H1 (cell line): ENCODE data around the gene HTR6. TPM values are rescaled to one million over a fixed set of nuclear protein-coding genes. Genes with fewer than 3 reads are reported as not detected.

Experiments
- ATF2 ChIP-seq: IDR thresholded peaks from 2 replicates; pipeline ENCODE4 v1.6.1; 2012; ENCODE audit warnings: low read length, inconsistent platforms
- CREB1 ChIP-seq: IDR thresholded peaks from 2 replicates; pipeline ENCODE4 v1.6.1; 2012; ENCODE audit warnings: inconsistent platforms
- MAX ChIP-seq: IDR thresholded peaks from 2 replicates; pipeline ENCODE4 v1.6.1; 2012; ENCODE audit warnings: inconsistent platforms
- POU5F1 ChIP-seq: IDR thresholded peaks from 2 replicates; pipeline ENCODE4 v1.6.1; 2011; ENCODE audit warnings: low read depth, mild to moderate bottlenecking, low read length, moderate library complexity
- SRF ChIP-seq: IDR thresholded peaks from 2 replicates; pipeline ENCODE4 v1.6.1; 2011; ENCODE audit warnings: mild to moderate bottlenecking, low read depth, low read length, moderate library complexity
- polyA plus RNA-seq, 7 experiments: library from polyadenylated mRNA; depleted of rRNA in 3 of 7; stranded (reverse) in 5 of 7; unstranded in 2 of 7; fragments of >200 nt in 5 of 7; fragments of 200-250 nt in 2 of 7; gene quantifications; 1 replicate in 5 of 7; 2 replicates in 1 of 7; 4 replicates in 1 of 7; pipeline versions ENCODE4 v1.2.1 to v1.2.3, GENCODE V29; 2011 to 2013; ENCODE audit warnings: missing spikeins in 2 of 7, mixed read lengths in 2 of 7
- total RNA-seq: library from RNA; stranded (reverse); fragmentation: NEBNext Ultra II Directional; extraction: Animal tissue kit (Norgen Biotek cat#: 25700); gene quantifications from 2 replicates; pipeline ENCODE4 v1.2.1, GENCODE V29; 2021

The HTR6 gene
- total and polyA plus RNA-seq, 2 of the 8 experiments (the other 6 are each of a cell fraction or from before 2014, with no cell fraction given), result 0.76 to 0.95 TPM

GRCh38 chr1:19630720-19631395, 33.8 kb upstream of the HTR6 start (continued):
- TF ChIP-seq POU5F1, result no peak
- TF ChIP-seq ATF2, result no peak
- no peak for TF ChIP-seq MAX
- no peak for TF ChIP-seq SRF
- no peak for TF ChIP-seq CREB1
